ENCODE results near the gene MUTYH. TPM values are rescaled to one million over a fixed set of nuclear protein-coding genes. Genes with fewer than 3 reads are reported as not detected.
A peak's percentile ranks its signal among the peaks of the same experiment; 100 is the strongest.

MUTYH gene
- polyA plus RNA-seq, 2 of the 4 experiments (the other 2 are of a cell fraction), result 9.0 to 12.4 TPM

DNA sequence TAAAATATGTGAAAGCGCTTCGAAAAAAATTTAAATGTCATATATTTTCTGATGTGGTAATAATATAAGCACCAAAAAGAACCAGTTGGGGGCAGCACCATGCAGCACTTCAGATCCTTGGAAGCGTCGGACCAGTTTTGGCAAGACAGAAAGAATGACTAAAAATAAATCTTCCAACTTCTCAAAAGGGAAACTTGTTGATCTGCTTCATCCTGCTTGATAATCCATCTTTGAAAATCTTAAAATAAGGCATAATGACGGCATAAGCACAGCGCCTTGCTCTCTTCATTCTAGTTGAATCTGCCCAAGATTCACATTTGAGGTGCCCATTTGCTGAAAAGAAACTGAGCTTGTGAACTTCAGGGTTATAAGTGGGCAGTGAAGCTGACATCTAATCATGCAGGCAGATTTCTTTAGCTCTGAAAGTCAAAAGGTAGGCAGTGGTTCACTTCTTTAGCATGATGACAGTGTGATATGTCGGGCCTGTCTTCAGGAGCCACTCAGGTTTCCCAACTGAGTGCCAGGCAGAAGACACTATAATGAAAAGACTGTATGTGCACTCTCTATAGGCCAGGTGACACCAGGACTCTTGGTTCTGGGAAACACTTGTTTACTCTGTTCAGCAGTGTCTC lies 19.8 kb upstream of the MUTYH start:
- ChIA-PET CTCF (interaction anchor here (0.6 to 9.5 kb wide), 27 partner anchors 10 to 530 kb away, joined by 3 to 157 read pairs (median 4); partner anchors contain the start of genes CCDC163, MMACHC, MUTYH and TESK2), POLR2A (interaction anchor here (0.9 to 1.5 kb wide), 2 partner anchors 20 to 57 kb away, joined by 3 to 4 read pairs; partner anchors contain the start of genes MUTYH and TOE1)
- Histone ChIP-seq H3K4me2 (peak overlapping the region; percentile 63), H3K27ac (no peak overlapping the region), H3K4me3 (no peak overlapping the region), H3K9me3 (no peaks in the 10 kb centered on the region), H3K4me1 (no peaks in the 10 kb centered on the region)
- FAIRE-seq (no peak), DNase-seq (ENCODE audit: low read depth in 1 of 2, low spot score in 1 of 2) (peak in 1 of 2 experiments; percentile 48), ATAC-seq (peak; percentile 66 to 75; a peak in 4 of 6 replicates)
- TF ChIP-seq RAD21 (conservative IDR thresholded peaks at IDR 0.05 in 1 of 2, IDR thresholded peaks at IDR 0.05 in 1 of 2) (peak; percentile 80), CEBPB (IDR thresholded peaks at IDR 0.05) (peak in 1 of 2 experiments; percentile 17; a peak in 1 of 4 replicates), SMC3 (IDR thresholded peaks at IDR 0.05) (peak; percentile 72), HDAC2 (IDR thresholded peaks at IDR 0.05) (no peak)
- TF ChIP-seq, protein P1, sequence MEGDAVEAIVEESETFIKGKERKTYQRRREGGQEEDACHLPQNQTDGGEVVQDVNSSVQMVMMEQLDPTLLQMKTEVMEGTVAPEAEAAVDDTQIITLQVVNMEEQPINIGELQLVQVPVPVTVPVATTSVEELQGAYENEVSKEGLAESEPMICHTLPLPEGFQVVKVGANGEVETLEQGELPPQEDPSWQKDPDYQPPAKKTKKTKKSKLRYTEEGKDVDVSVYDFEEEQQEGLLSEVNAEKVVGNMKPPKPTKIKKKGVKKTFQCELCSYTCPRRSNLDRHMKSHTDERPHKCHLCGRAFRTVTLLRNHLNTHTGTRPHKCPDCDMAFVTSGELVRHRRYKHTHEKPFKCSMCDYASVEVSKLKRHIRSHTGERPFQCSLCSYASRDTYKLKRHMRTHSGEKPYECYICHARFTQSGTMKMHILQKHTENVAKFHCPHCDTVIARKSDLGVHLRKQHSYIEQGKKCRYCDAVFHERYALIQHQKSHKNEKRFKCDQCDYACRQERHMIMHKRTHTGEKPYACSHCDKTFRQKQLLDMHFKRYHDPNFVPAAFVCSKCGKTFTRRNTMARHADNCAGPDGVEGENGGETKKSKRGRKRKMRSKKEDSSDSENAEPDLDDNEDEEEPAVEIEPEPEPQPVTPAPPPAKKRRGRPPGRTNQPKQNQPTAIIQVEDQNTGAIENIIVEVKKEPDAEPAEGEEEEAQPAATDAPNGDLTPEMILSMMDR (IDR thresholded peaks at IDR 0.05), result peak; percentile 77
- 36% methylated on average over 7 of the region's 7 CpGs for WGBS (ENCODE audit: missing lambda C conversion rate)

DNA sequence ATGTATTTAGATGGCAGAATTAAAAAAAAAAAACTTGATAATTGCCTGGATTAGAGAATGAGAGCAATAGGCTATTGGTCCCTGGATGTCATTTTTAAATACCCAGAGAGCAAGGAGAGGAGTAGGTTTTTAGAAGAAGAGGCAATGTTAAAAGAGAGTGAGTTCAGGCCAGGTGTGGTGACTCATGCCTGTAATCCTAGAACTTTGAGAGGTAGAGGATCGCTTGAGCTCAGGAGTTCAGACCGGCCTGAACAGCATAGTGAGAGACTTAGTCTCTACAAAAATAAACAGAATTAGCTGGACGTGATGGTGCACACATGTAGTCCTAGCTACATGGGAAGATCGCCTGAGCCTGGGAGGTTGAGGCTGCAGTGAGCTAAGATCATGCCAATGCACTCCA lies 15.9 kb upstream of the MUTYH start:
- no peak overlapping the region for H3K4me2 ChIP-seq

More for the DNA sequence above, 15.9 kb upstream of the MUTYH start:
- no peak for FAIRE-seq
- H3K4me3 ChIP-seq, result no peak overlapping the region
- WGBS (ENCODE audit: missing lambda C conversion rate), result 48% methylated on average over 4 of the region's 4 CpGs
- TF ChIP-seq MAFK (IDR thresholded peaks at IDR 0.05; ENCODE audit: partially characterized antibody) (no peak), SMC3 (IDR thresholded peaks at IDR 0.05) (no peak), FOXS1 (CRISPR knock-in tag; IDR thresholded peaks at IDR 0.05) (no peak), NFE2L2 (conservative IDR thresholded peaks at IDR 0.05; ENCODE audit: low read length) (no peak), HEYL (CRISPR knock-in tag; IDR thresholded peaks at IDR 0.05) (no peak), TFCP2L1 (CRISPR knock-in tag; IDR thresholded peaks at IDR 0.05) (no peak), CEBPB (IDR thresholded peaks at IDR 0.05) (no peak), EP300 (IDR thresholded peaks at IDR 0.05) (no peak), CHD4 (IDR thresholded peaks at IDR 0.05; ENCODE audit: borderline replicate concordance) (no peak), ZSCAN20 (CRISPR knock-in tag; IDR thresholded peaks at IDR 0.05) (no peak), FOSB (CRISPR knock-in tag; IDR thresholded peaks at IDR 0.05) (no peak), POLR2AphosphoS2 (conservative IDR thresholded peaks at IDR 0.05; ENCODE audit: low read length) (no peak)
- TF ChIP-seq, protein P2, sequence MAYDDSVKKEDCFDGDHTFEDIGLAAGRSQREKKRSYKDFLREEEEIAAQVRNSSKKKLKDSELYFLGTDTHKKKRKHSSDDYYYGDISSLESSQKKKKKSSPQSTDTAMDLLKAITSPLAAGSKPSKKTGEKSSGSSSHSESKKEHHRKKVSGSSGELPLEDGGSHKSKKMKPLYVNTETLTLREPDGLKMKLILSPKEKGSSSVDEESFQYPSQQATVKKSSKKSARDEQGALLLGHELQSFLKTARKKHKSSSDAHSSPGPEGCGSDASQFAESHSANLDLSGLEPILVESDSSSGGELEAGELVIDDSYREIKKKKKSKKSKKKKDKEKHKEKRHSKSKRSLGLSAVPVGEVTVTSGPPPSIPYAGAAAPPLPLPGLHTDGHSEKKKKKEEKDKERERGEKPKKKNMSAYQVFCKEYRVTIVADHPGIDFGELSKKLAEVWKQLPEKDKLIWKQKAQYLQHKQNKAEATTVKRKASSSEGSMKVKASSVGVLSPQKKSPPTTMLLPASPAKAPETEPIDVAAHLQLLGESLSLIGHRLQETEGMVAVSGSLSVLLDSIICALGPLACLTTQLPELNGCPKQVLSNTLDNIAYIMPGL (CRISPR knock-in tag; IDR thresholded peaks at IDR 0.05; ENCODE audit: borderline replicate concordance), result no peak
- TF ChIP-seq, protein P1 (IDR thresholded peaks at IDR 0.05), result no peak
- TF ChIP-seq, protein P3, sequence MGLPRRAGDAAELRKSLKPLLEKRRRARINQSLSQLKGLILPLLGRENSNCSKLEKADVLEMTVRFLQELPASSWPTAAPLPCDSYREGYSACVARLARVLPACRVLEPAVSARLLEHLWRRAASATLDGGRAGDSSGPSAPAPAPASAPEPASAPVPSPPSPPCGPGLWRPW (IDR thresholded peaks at IDR 0.05), result no peak
- TF ChIP-seq, protein P4, sequence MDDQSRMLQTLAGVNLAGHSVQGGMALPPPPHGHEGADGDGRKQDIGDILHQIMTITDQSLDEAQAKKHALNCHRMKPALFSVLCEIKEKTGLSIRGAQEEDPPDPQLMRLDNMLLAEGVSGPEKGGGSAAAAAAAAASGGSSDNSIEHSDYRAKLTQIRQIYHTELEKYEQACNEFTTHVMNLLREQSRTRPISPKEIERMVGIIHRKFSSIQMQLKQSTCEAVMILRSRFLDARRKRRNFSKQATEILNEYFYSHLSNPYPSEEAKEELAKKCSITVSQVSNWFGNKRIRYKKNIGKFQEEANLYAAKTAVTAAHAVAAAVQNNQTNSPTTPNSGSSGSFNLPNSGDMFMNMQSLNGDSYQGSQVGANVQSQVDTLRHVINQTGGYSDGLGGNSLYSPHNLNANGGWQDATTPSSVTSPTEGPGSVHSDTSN (IDR thresholded peaks at IDR 0.05), result no peak
- TF ChIP-seq, protein P5, sequence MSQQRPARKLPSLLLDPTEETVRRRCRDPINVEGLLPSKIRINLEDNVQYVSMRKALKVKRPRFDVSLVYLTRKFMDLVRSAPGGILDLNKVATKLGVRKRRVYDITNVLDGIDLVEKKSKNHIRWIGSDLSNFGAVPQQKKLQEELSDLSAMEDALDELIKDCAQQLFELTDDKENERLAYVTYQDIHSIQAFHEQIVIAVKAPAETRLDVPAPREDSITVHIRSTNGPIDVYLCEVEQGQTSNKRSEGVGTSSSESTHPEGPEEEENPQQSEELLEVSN (IDR thresholded peaks at IDR 0.05; ENCODE audit: borderline replicate concordance, low read depth), result no peak
- TF ChIP-seq, protein P6, sequence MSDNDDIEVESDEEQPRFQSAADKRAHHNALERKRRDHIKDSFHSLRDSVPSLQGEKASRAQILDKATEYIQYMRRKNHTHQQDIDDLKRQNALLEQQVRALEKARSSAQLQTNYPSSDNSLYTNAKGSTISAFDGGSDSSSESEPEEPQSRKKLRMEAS (IDR thresholded peaks at IDR 0.05), result no peak
- TF ChIP-seq, protein P7, sequence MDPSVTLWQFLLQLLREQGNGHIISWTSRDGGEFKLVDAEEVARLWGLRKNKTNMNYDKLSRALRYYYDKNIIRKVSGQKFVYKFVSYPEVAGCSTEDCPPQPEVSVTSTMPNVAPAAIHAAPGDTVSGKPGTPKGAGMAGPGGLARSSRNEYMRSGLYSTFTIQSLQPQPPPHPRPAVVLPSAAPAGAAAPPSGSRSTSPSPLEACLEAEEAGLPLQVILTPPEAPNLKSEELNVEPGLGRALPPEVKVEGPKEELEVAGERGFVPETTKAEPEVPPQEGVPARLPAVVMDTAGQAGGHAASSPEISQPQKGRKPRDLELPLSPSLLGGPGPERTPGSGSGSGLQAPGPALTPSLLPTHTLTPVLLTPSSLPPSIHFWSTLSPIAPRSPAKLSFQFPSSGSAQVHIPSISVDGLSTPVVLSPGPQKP (IDR thresholded peaks at IDR 0.05; ENCODE audit: low read depth, low read length), result no peak
- DNase-seq (ENCODE audit: low read depth in 1 of 2, low spot score in 1 of 2), result no peak
- no peaks in the 10 kb centered on the region for H3K9me3 ChIP-seq
- no peak for ATAC-seq
- H3K27ac ChIP-seq, result no peak overlapping the region
- ChIA-PET POLR2A (interaction anchor here (0.7 to 1.4 kb wide), 3 partner anchors 17 to 598 kb away, joined by 3 read pairs; partner anchors contain the start of genes PRDX1 and TOE1), CTCF (interaction anchor here (0.6 to 9.5 kb wide), 4 partner anchors 9 to 223 kb away, joined by 3 to 157 read pairs (median 6); partner anchors contain the start of gene TESK2)
- no peaks in the 10 kb centered on the region for H3K4me1 ChIP-seq

All from A549 (cell line).